K562 (cell line): ENCODE results near the gene GALT. TPM values are rescaled to one million over a fixed set of nuclear protein-coding genes. Genes with fewer than 3 reads are reported as not detected.
A peak's percentile ranks its signal among the peaks of the same experiment; 100 is the strongest.

Experiments
- ATAC-seq: fragments of 200-7000 bp; cut with Tn5 transposase; 3 replicates; pipeline ENCODE4 v1.9.1; 2020; ENCODE audit warnings: moderate library complexity
- BruUV-seq: library from RNA; stranded (reverse); fragments of 400-500 nt; replicated peaks from 2 replicates; lab custom pipeline; 2021; lab: Mats Ljungman, UMichigan
- CTCF ChIA-PET: fragments of 300-600 bp; formaldehyde crosslinking; extraction: SDS; loops from one replicate; lab custom pipeline; 2021; ENCODE audit warnings: low intra/inter-chr PET ratio; lab: Yijun Ruan, JAX
- POLR2A ChIA-PET: fragments of 300-600, 350-650 bp; sonication (Branson Sonifier 250); formaldehyde crosslinking; extraction: SDS; loops from one replicate; lab custom pipeline; 2021; ENCODE audit warnings: antibody characterized with exemption, inconsistent platforms; lab: Yijun Ruan, JAX
- DNase-seq, 4 experiments: peaks; one replicate each; pipeline versions ENCODE4 v3.0.0 to v3.0.0-alpha.2; 2011 to 2018; ENCODE audit warnings: low spot score in 3 of 4, mixed read lengths in 3 of 4; ENCODE audit errors: extremely low read depth in 1 of 4
- FAIRE-seq: peaks from 2 replicates; lab custom pipeline; 2011; peaks lifted over from hg19 to GRCh38; lab: Jason Lieb, UNC
- H2AFZ ChIP-seq: 2 replicates; pipeline ENCODE4 v1.6.0; 2011; ENCODE audit warnings: low read depth, low read length, control low read depth, inconsistent platforms
- H3K27ac ChIP-seq: fragments of 200-600 bp; 3 replicates; pipeline ENCODE4 v1.8.0; 2011; ENCODE audit warnings: low read depth, mild to moderate bottlenecking, control low read depth, inconsistent platforms, low read length, moderate library complexity, mixed read lengths; ENCODE audit errors: extremely low read depth
- H3K27me3 ChIP-seq, 2 experiments: fragments of 300-600 bp in 1 of 2; 2 replicates in 1 of 2; 3 replicates in 1 of 2; pipeline versions ENCODE4 v1.6.0 to v1.8.0; 2011; ENCODE audit warnings: inconsistent platforms in 2 of 2, low read length in 2 of 2, mild to moderate bottlenecking in 1 of 2, mixed read lengths in 1 of 2, moderate library complexity in 1 of 2; ENCODE audit not compliant: control insufficient read depth in 2 of 2, insufficient read depth in 2 of 2
- H3K36me3 ChIP-seq: fragments of 300-600 bp; 3 replicates; pipeline ENCODE4 v1.8.0; 2011; ENCODE audit warnings: mild to moderate bottlenecking, low read length, inconsistent platforms; ENCODE audit not compliant: control insufficient read depth, insufficient read depth
- H3K4me1 ChIP-seq, 2 experiments: fragments of 200-600 bp in 1 of 2; replicated peaks in 1 of 2; 2 replicates in 1 of 2; 3 replicates in 1 of 2; pipeline versions ENCODE4 v1.5.1 to v1.8.0; 2011; ENCODE audit warnings: inconsistent platforms in 2 of 2, low read length in 2 of 2, mild to moderate bottlenecking in 1 of 2, mixed read lengths in 1 of 2, moderate library complexity in 1 of 2; ENCODE audit not compliant: control insufficient read depth in 2 of 2, insufficient read depth in 2 of 2
- H3K4me2 ChIP-seq: 2 replicates; pipeline ENCODE4 v1.6.1; 2011; ENCODE audit warnings: low read length, control low read depth, inconsistent platforms, mixed read lengths; ENCODE audit not compliant: insufficient read depth
- H3K4me3 ChIP-seq: fragments of 200-600 bp; sonication (generic), shearing (Covaris generic); 2 replicates; pipeline ENCODE4 v1.5.1; 2016; ENCODE audit warnings: control low read depth, inconsistent platforms
- H3K79me2 ChIP-seq: fragments of 200-600 bp; 3 replicates; pipeline ENCODE4 v1.8.0; 2011; ENCODE audit warnings: low read length, inconsistent platforms; ENCODE audit not compliant: control insufficient read depth, insufficient read depth
- H3K9ac ChIP-seq, 2 experiments: 2 replicates each; pipeline versions ENCODE4 v1.6.0 to v1.6.1; 2011; ENCODE audit warnings: low read depth in 2 of 2, low read length in 2 of 2, control low read depth in 1 of 2, inconsistent platforms in 1 of 2, mild to moderate bottlenecking in 1 of 2, mixed read lengths in 1 of 2; ENCODE audit not compliant: insufficient read depth in 1 of 2
- H3K9me1 ChIP-seq: one replicate; pipeline ENCODE4 v1.6.0; 2011; ENCODE audit warnings: inconsistent platforms, mild to moderate bottlenecking, low read length, moderate library complexity; ENCODE audit not compliant: control insufficient read depth, insufficient read depth
- H3K9me3 ChIP-seq: replicated peaks from 2 replicates; pipeline ENCODE4 v1.5.1; 2011; ENCODE audit warnings: low read depth, low read length, inconsistent platforms; ENCODE audit not compliant: control insufficient read depth, insufficient read depth
- H4K20me1 ChIP-seq: replicated peaks from 2 replicates; pipeline ENCODE4 v1.6.1; 2011; ENCODE audit warnings: low read length, inconsistent platforms, mixed read lengths; ENCODE audit not compliant: control insufficient read depth, insufficient read depth
- DEAF1 ChIP-seq: fragments of 450-650 bp; formaldehyde crosslinking; IDR thresholded peaks from 2 replicates; pipeline ENCODE4 v1.4.0; 2020; ENCODE audit warnings: mild to moderate bottlenecking, moderate library complexity
- MLLT1 ChIP-seq, 2 experiments: fragments of 450-650 bp; IDR thresholded peaks; 2 replicates each; pipeline ENCODE4 v1.6.1; 2016
- PHF8 ChIP-seq: fragments of 200-600 bp; sonication (generic); IDR thresholded peaks from 2 replicates; pipeline ENCODE4 v1.6.1; 2012; ENCODE audit warnings: mixed run types, mild to moderate bottlenecking, inconsistent platforms, low read length, moderate library complexity, borderline replicate concordance
- RAD21 ChIP-seq, 2 experiments: fragments of 250-450 bp in 1 of 2; fragments of 450-650 bp in 1 of 2; sonication (Bioruptor Pico) in 1 of 2; formaldehyde crosslinking in 1 of 2; IDR thresholded peaks in 1 of 2; conservative IDR thresholded peaks in 1 of 2; 2 replicates each; pipeline versions ENCODE4 v1.4.0 to v1.8.0; 2020 to 2022; ENCODE audit warnings: mild to moderate bottlenecking in 2 of 2, moderate library complexity in 1 of 2
- RBM17 ChIP-seq: fragments of 200-400 bp; formaldehyde crosslinking; IDR thresholded peaks from 2 replicates; pipeline ENCODE4 v1.6.1; 2017; ENCODE audit warnings: low read depth, mild to moderate bottlenecking, low read length, borderline replicate concordance
- REST ChIP-seq, 2 experiments: fragments of 450-650 bp; formaldehyde crosslinking in 1 of 2; IDR thresholded peaks; 2 replicates each; pipeline versions ENCODE4 v1.4.0 to v1.6.1; 2014 to 2020; ENCODE audit warnings: mild to moderate bottlenecking in 2 of 2, borderline replicate concordance in 1 of 2, low read depth in 1 of 2
- XRCC5 ChIP-seq: fragments of 200-400 bp; formaldehyde crosslinking; IDR thresholded peaks from 2 replicates; pipeline ENCODE4 v1.6.1; 2017; ENCODE audit warnings: low read depth, mild to moderate bottlenecking, low read length
- WGBS: fragments of 100-300 bp; shearing (Covaris generic); methylation state at CpG from one replicate; pipeline ENCODE4 v1.1.6; 2016; ENCODE audit warnings: low coverage, mixed read lengths; ENCODE audit not compliant: insufficient coverage; ENCODE audit errors: missing lambda C conversion rate; 5-methylcytosine and 5-hydroxymethylcytosine counted together
- in situ Hi-C: fragments of 300-500 bp; cut with MboI; formaldehyde crosslinking; loops from 4 replicates; pipeline ENCODE4 v1.15.0; 2018; ENCODE audit warnings: inconsistent platforms, mixed read lengths
- intact Hi-C: fragments of 100-400 bp; cut with micrococcal nuclease; formaldehyde crosslinking; loops from 2 replicates; pipeline ENCODE4 v1.14.2; 2022
- polyA plus RNA-seq, 8 experiments: library from polyadenylated mRNA; depleted of rRNA in 4 of 8; stranded (reverse) in 5 of 8; unstranded in 3 of 8; fragments of >200 nt; fragmentation: Nextera tagmentation in 2 of 8; fragmentation: Illumina TruSeq in 1 of 8; extraction: Ambion mirVana in 2 of 8; extraction: Trizol in 1 of 8; gene quantifications; 2 replicates each; pipeline versions ENCODE4 v1.2.1 to v1.2.3, GENCODE V29; 2011 to 2014; ENCODE audit warnings: inconsistent platforms in 1 of 8, missing spikeins in 1 of 8
- total RNA-seq, 7 experiments: library from RNA; depleted of rRNA in 6 of 7; stranded (reverse); fragments of >200 nt in 6 of 7; fragmentation: Illumina TruSeq in 2 of 7; extraction: Trizol in 2 of 7; gene quantifications; 2 replicates each; pipeline versions ENCODE4 v1.2.1 to v1.2.3, GENCODE V29; 2011 to 2021; ENCODE audit warnings: low replicate concordance in 1 of 7

The GALT gene
- total and polyA plus RNA-seq, 9 of the 15 experiments (the other 6 are each of a cell fraction or from before 2014, with no cell fraction given) = 7.3 to 29.2 (median 15.6) TPM

GRCh38 chr9:34603610-34604231 is 42.8 kb upstream of the GALT start:
- FAIRE-seq = peak; percentile 90
- TF ChIP-seq RBM17 (no peak), RAD21 (CRISPR knock-in tag; conservative IDR thresholded peaks at IDR 0.05 in 1 of 2, IDR thresholded peaks at IDR 0.05 in 1 of 2) (peak; percentile 71 to 87), XRCC5 (0 out of 2 replicates have a peak, but pooled peaks have one; percentile 57), DEAF1 (CRISPR knock-in tag) (peak; percentile 48), PHF8 (no peak), REST (IDR thresholded peaks at IDR 0.05; ENCODE audit: borderline replicate concordance) (peak; percentile 50), REST (CRISPR knock-in tag; IDR thresholded peaks at IDR 0.05; ENCODE audit: low read depth) (no peak), MLLT1 (IDR thresholded peaks at IDR 0.05) (no peak)

More at GRCh38 chr9:34603610-34604231, 42.8 kb upstream of the GALT start:
- Histone ChIP-seq H3K4me1 (peaks cover 0 to 7% of the 10 kb centered on the region in 2 experiments; a peak in 2 of 5 replicates), H3K27ac (no peak overlapping the region), H4K20me1 (peaks cover 10% of the 10 kb centered on the region; the same call in 1 of the 2 replicates), H3K4me3 (no peak overlapping the region), H3K27me3 (no peaks in the 10 kb centered on the region), H3K4me2 (no peak overlapping the region), H3K9ac (no peak overlapping the region), H3K9me1 (no peaks in the 10 kb centered on the region), H3K9me3 (no peaks in the 10 kb centered on the region), H3K36me3 (no peaks in the 10 kb centered on the region), H2AFZ (no peak overlapping the region), H3K79me2 (no peaks in the 10 kb centered on the region)
- in situ Hi-C loops = loop anchor here (10.0 kb wide), 1 partner anchor 199 kb away; no protein-coding TSS in a partner anchor
- ATAC-seq (peak; percentile 93), DNase-seq (peak; percentile 75 to 81 (median 78))
- no TSS peak for BruUV-seq
- ChIA-PET CTCF (interaction anchor here (0.6 to 0.7 kb wide), 2 partner anchors 12 to 1499 kb away, joined by 4 read pairs; no protein-coding TSS in a partner anchor), POLR2A (interaction anchor here (0.5 to 1.0 kb wide), 2 partner anchors 28 to 193 kb away, joined by 3 read pairs; no protein-coding TSS in a partner anchor)
- intact Hi-C loops = loop anchor here (1.0 kb wide), 1 partner anchor 55 kb away; no protein-coding TSS in a partner anchor
- WGBS = 25% methylated on average over 4 of the region's 4 CpGs
